IMR-90 (cell line): ENCODE data around the gene KLHL29. TPM values are rescaled to one million over a fixed set of nuclear protein-coding genes. Genes with fewer than 3 reads are reported as not detected.

ENCODE experiments used
- ATAC-seq: fragments of 200-7000 bp; cut with Tn5 transposase; 2 replicates; pipeline ENCODE4 v1.9.1; 2020; ENCODE audit warnings: low read depth, mild to moderate bottlenecking, moderate library complexity
- BruUV-seq: library from RNA; stranded (reverse); fragments of 400-500 nt; replicated peaks from 2 replicates; lab custom pipeline; 2021; lab: Mats Ljungman, UMichigan
- CTCF ChIA-PET: fragments of 300-600 bp; formaldehyde crosslinking; extraction: SDS; loops from one replicate; lab custom pipeline; 2021; ENCODE audit warnings: antibody characterized with exemption; lab: Yijun Ruan, JAX
- POLR2A ChIA-PET: fragments of 300-600 bp; sonication (Branson Sonifier 250); formaldehyde crosslinking; loops from one replicate; lab custom pipeline; 2022; ENCODE audit warnings: antibody characterized with exemption; ENCODE audit not compliant: unreplicated experiment; lab: Charles Lee
- DNase-seq: peaks from one replicate; pipeline ENCODE4 v3.0.0; 2013
- H2AFZ ChIP-seq: replicated peaks from 2 replicates; pipeline ENCODE3; 2013; ENCODE audit warnings: low read length, mild to moderate bottlenecking; ENCODE audit not compliant: poor library complexity
- H2AK5ac ChIP-seq: 2 replicates; pipeline ENCODE4 v1.6.1; 2013; ENCODE audit warnings: low read depth, low read length, inconsistent platforms
- H2AK9ac ChIP-seq: replicated peaks from 2 replicates; pipeline ENCODE3; 2013; ENCODE audit warnings: mild to moderate bottlenecking, low read depth, low read length, moderate library complexity; ENCODE audit not compliant: poor library complexity
- H2BK120ac ChIP-seq: 2 replicates; pipeline ENCODE4 v1.6.1; 2013; ENCODE audit warnings: low read depth, low read length, inconsistent platforms
- H2BK15ac ChIP-seq: 3 replicates; pipeline ENCODE4 v1.6.1; 2013; ENCODE audit warnings: low read depth, low read length, inconsistent platforms
- H2BK20ac ChIP-seq: 2 replicates; pipeline ENCODE4 v1.6.1; 2013; ENCODE audit warnings: low read depth, mild to moderate bottlenecking, inconsistent platforms, low read length, moderate library complexity
- H2BK5ac ChIP-seq: 2 replicates; pipeline ENCODE4 v1.6.1; 2013; ENCODE audit warnings: mild to moderate bottlenecking, low read depth, low read length, inconsistent platforms; ENCODE audit not compliant: poor library complexity, severe bottlenecking
- H3K14ac ChIP-seq: replicated peaks from 2 replicates; pipeline ENCODE4 v1.6.1; 2013; ENCODE audit warnings: low read depth, low read length, inconsistent platforms
- H3K18ac ChIP-seq: 2 replicates; pipeline ENCODE4 v1.6.1; 2013; ENCODE audit warnings: low read depth, low read length, control low read depth
- H3K23ac ChIP-seq: 2 replicates; pipeline ENCODE4 v1.6.1; 2013; ENCODE audit warnings: low read depth, low read length, inconsistent platforms
- H3K27ac ChIP-seq: 2 replicates; pipeline ENCODE4 v1.5.1; 2013; ENCODE audit warnings: mild to moderate bottlenecking, control low read depth, low read length; ENCODE audit not compliant: insufficient read depth
- H3K27me3 ChIP-seq: 2 replicates; pipeline ENCODE4 v1.6.1; 2013; ENCODE audit warnings: low read length; ENCODE audit not compliant: control insufficient read depth, insufficient read depth
- H3K36me3 ChIP-seq: 2 replicates; pipeline ENCODE4 v1.6.1; 2013; ENCODE audit warnings: low read length, mixed read lengths; ENCODE audit not compliant: control insufficient read depth, insufficient read depth
- H3K4ac ChIP-seq: 2 replicates; pipeline ENCODE4 v1.6.1; 2013; ENCODE audit warnings: low read depth, low read length, inconsistent platforms
- H3K4me1 ChIP-seq: 2 replicates; pipeline ENCODE4 v1.6.1; 2013; ENCODE audit warnings: low read length, mixed read lengths; ENCODE audit not compliant: control insufficient read depth, insufficient read depth
- H3K4me2 ChIP-seq: 2 replicates; pipeline ENCODE4 v1.6.1; 2013; ENCODE audit warnings: low read depth, mild to moderate bottlenecking, control low read depth, low read length, moderate library complexity
- H3K4me3 ChIP-seq: 2 replicates; pipeline ENCODE4 v1.5.1; 2013; ENCODE audit warnings: low read depth, mild to moderate bottlenecking, control low read depth, low read length, moderate library complexity; ENCODE audit not compliant: insufficient read depth
- H3K56ac ChIP-seq: 2 replicates; pipeline ENCODE4 v1.6.1; 2013; ENCODE audit warnings: low read length, inconsistent platforms; ENCODE audit not compliant: insufficient read depth; ENCODE audit errors: extremely low read depth
- H3K79me1 ChIP-seq, 2 experiments: 2 replicates each; pipeline ENCODE4 v1.6.1; 2013; ENCODE audit warnings: low read length in 2 of 2, inconsistent platforms in 1 of 2, low read depth in 1 of 2
- H3K9ac ChIP-seq: 2 replicates; pipeline ENCODE4 v1.6.1; 2013; ENCODE audit warnings: low read depth, low read length, control low read depth
- H3K9me1 ChIP-seq: 2 replicates; pipeline ENCODE4 v1.6.1; 2013; ENCODE audit warnings: low read length, inconsistent platforms; ENCODE audit not compliant: insufficient read depth
- H3K9me3 ChIP-seq: 2 replicates; pipeline ENCODE4 v1.6.1; 2013; ENCODE audit warnings: low read length; ENCODE audit not compliant: control insufficient read depth, insufficient read depth
- H4K20me1 ChIP-seq: 2 replicates; pipeline ENCODE4 v1.6.1; 2013; ENCODE audit warnings: low read length, inconsistent platforms; ENCODE audit not compliant: insufficient read depth
- H4K5ac ChIP-seq: 2 replicates; pipeline ENCODE4 v1.6.1; 2013; ENCODE audit warnings: mild to moderate bottlenecking, low read depth, low read length, control low read depth
- H4K8ac ChIP-seq, 2 experiments: 2 replicates each; pipeline ENCODE4 v1.6.1; 2013; ENCODE audit warnings: low read depth in 2 of 2, low read length in 2 of 2, control low read depth in 1 of 2, inconsistent platforms in 1 of 2
- H4K91ac ChIP-seq: 2 replicates; pipeline ENCODE4 v1.6.1; 2013; ENCODE audit warnings: low read depth, low read length, inconsistent platforms; ENCODE audit not compliant: insufficient read depth
- MAFK ChIP-seq: IDR thresholded peaks from 2 replicates; pipeline ENCODE4 v1.6.1; 2012; ENCODE audit warnings: low read depth, low read length, improper control_type of control experiment
- WGBS, 2 experiments: methylation state at CpG; one replicate each; pipeline versions ENCODE4 v1.1.5 to v1.1.7; 2013; ENCODE audit warnings: missing lambda C conversion rate in 2 of 2; ENCODE audit not compliant: insufficient read length in 1 of 2; ENCODE audit errors: extremely low coverage in 2 of 2; 5-methylcytosine and 5-hydroxymethylcytosine counted together
- dilution Hi-C: fragments of 300-500 bp; cut with HindIII; formaldehyde crosslinking; loops from one replicate; pipeline ENCODE4 v1.14.3; 2018; ENCODE audit warnings: low sequenced_read_pairs; ENCODE audit not compliant: unreplicated experiment
- in situ Hi-C: fragments of 300-500 bp; cut with MboI; formaldehyde crosslinking; loops from 3 replicates; pipeline ENCODE4 v1.14.3; 2019; ENCODE audit warnings: low sequenced_read_pairs, inconsistent platforms, mixed read lengths
- intact Hi-C: fragments of 100-400 bp; cut with micrococcal nuclease; formaldehyde crosslinking; loops from 2 replicates; pipeline ENCODE4 v1.10.0; 2022
- polyA plus RNA-seq, 3 experiments: library from polyadenylated mRNA; depleted of rRNA; stranded (reverse); fragments of >200 nt; gene quantifications; 2 replicates each; pipeline ENCODE4 v1.2.3, GENCODE V29; 2012; ENCODE audit warnings: low replicate concordance in 1 of 3
- total RNA-seq: library from RNA; depleted of rRNA; stranded (reverse); fragments of >200 nt; gene quantifications from 2 replicates; pipeline ENCODE4 v1.2.3, GENCODE V29; 2012
- TF ChIP-seq, protein P1 (sequence below): conservative IDR thresholded peaks from 2 replicates; pipeline ENCODE4 v1.5.1; 2012; ENCODE audit warnings: mild to moderate bottlenecking, low read depth, low read length, improper control_type of control experiment

KLHL29 gene
- total and polyA plus RNA-seq, 2 of the 4 experiments (the other 2 are of a cell fraction): 2.0 to 8.0 TPM

DNA sequence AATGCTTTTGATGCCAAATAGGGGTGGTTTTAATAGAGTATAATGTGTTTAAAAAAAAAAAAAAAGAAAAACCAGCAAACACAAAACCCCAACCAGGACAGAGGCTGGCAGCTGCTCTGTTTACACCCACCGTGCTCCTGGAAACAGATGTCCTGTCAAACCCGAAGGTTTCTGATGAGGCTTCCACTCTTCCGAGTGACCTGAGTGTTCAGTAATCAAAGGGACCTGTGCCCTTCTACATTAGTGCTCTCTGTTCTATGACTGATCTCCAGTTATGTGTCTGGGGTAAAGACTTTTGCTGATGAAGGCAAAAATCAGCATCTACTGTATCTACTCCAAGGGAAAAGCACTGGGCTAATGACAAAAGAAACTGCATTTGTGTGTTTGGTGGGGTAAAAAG is 3.5 kb upstream of the KLHL29 start:
- H2BK15ac ChIP-seq: peak overlapping the region; percentile 15; the same call in 1 of the 3 replicates
- ChIA-PET POLR2A (no interaction called here), CTCF (no interaction called here)
- BruUV-seq: no TSS peak
- DNase-seq (no peak), ATAC-seq (no peak)
- no peak overlapping the region for H3K56ac ChIP-seq
- no peak overlapping the region for H3K9ac ChIP-seq
- intact Hi-C loops: no loop called here
- no peak overlapping the region for H4K5ac ChIP-seq
- in situ Hi-C loops: loop anchor here (25.0 kb wide), 1 partner anchor 381 kb away; no protein-coding TSS in a partner anchor
- TF ChIP-seq, protein P1, sequence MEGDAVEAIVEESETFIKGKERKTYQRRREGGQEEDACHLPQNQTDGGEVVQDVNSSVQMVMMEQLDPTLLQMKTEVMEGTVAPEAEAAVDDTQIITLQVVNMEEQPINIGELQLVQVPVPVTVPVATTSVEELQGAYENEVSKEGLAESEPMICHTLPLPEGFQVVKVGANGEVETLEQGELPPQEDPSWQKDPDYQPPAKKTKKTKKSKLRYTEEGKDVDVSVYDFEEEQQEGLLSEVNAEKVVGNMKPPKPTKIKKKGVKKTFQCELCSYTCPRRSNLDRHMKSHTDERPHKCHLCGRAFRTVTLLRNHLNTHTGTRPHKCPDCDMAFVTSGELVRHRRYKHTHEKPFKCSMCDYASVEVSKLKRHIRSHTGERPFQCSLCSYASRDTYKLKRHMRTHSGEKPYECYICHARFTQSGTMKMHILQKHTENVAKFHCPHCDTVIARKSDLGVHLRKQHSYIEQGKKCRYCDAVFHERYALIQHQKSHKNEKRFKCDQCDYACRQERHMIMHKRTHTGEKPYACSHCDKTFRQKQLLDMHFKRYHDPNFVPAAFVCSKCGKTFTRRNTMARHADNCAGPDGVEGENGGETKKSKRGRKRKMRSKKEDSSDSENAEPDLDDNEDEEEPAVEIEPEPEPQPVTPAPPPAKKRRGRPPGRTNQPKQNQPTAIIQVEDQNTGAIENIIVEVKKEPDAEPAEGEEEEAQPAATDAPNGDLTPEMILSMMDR: no peak
- TF ChIP-seq MAFK: peak; percentile 83
- 0 out of 2 replicates have a peak overlapping the region, but pooled peaks have one; percentile 3 for H2BK120ac ChIP-seq
- no peak overlapping the region for H2BK5ac ChIP-seq
- no peak overlapping the region for H3K4ac ChIP-seq
- H2AFZ ChIP-seq: peak overlapping the region; percentile 16
- no peak overlapping the region for H2AK5ac ChIP-seq
- no CpG with 5 or more reads among the region's 3 CpGs for WGBS, 2 experiments
- peak overlapping the region; percentile 7; the same call in 1 of the 2 replicates for H3K14ac ChIP-seq
- H3K18ac ChIP-seq: no peak overlapping the region
- H3K27ac ChIP-seq: no peak overlapping the region
- H3K23ac ChIP-seq: no peak overlapping the region
- H2BK20ac ChIP-seq: peak overlapping the region; percentile 16; the same call in 1 of the 2 replicates
- H3K27me3 ChIP-seq: no peaks in the 10 kb centered on the region
- no peak overlapping the region for H4K91ac ChIP-seq
- dilution Hi-C loops: no loop called here
- H3K36me3 ChIP-seq: no peaks in the 10 kb centered on the region
- peaks cover 5% of the 10 kb centered on the region; the same call in 1 of the 2 replicates for H4K20me1 ChIP-seq
- peaks cover 0 to 4% of the 10 kb centered on the region in 2 experiments; a peak in 1 of 4 replicates for H3K79me1 ChIP-seq
- H3K9me1 ChIP-seq: no peaks in the 10 kb centered on the region
- H4K8ac ChIP-seq: no peak overlapping the region
- H3K9me3 ChIP-seq: no peaks in the 10 kb centered on the region
- no peak overlapping the region for H3K4me3 ChIP-seq
- H3K4me1 ChIP-seq: peaks cover 2% of the 10 kb centered on the region
- no peak overlapping the region for H2AK9ac ChIP-seq
- no peak overlapping the region for H3K4me2 ChIP-seq
